MM.1S (cell line): ENCODE results near the gene NLGN4Y.
"Not testable (repeated sequence)": the region's sequence is repeated elsewhere in the genome, so short reads cannot be mapped to it uniquely, and the experiment has no call there.

Experiments used
- DNase-seq: peaks from one replicate; pipeline ENCODE4 v3.0.0-alpha.2; 2015
- H2AFZ ChIP-seq: fragments of 300-600 bp; sonication (generic); 2 replicates; pipeline ENCODE4 v1.6.0; 2016; ENCODE audit warnings: antibody characterized with exemption, low read length
- H3F3A ChIP-seq: fragments of 300-600 bp; sonication (generic); 2 replicates; pipeline ENCODE4 v1.6.1; 2016; ENCODE audit warnings: mild to moderate bottlenecking, antibody characterized with exemption, low read length, moderate library complexity, mixed read lengths; ENCODE audit not compliant: insufficient read depth
- H3K27ac ChIP-seq: fragments of 300-600 bp; sonication (generic); 2 replicates; pipeline ENCODE4 v1.5.1; 2016; ENCODE audit warnings: mild to moderate bottlenecking, low read length
- H3K27me3 ChIP-seq: fragments of 300-600 bp; sonication (generic); replicated peaks from 2 replicates; pipeline ENCODE4 v1.6.0; 2016; ENCODE audit warnings: low read length; ENCODE audit not compliant: insufficient read depth
- H3K36me3 ChIP-seq: fragments of 300-600 bp; sonication (generic); replicated peaks from 2 replicates; pipeline ENCODE4 v1.6.1; 2016; ENCODE audit warnings: mild to moderate bottlenecking, low read length, mixed read lengths; ENCODE audit not compliant: insufficient read depth
- H3K4me1 ChIP-seq: fragments of 300-600 bp; sonication (generic); 2 replicates; pipeline ENCODE4 v1.6.1; 2016; ENCODE audit warnings: low read length, mixed read lengths
- H3K4me2 ChIP-seq: fragments of 300-600 bp; sonication (generic); 2 replicates; pipeline ENCODE4 v1.6.0; 2016; ENCODE audit warnings: low read depth, low read length
- H3K4me3 ChIP-seq: fragments of 300-600 bp; sonication (generic); 2 replicates; pipeline ENCODE4 v1.5.1; 2016; ENCODE audit warnings: low read length, mixed read lengths
- H3K79me2 ChIP-seq: fragments of 300-600 bp; sonication (generic); 2 replicates; pipeline ENCODE4 v1.6.1; 2016; ENCODE audit warnings: mixed run types, low read length, mixed read lengths
- H3K9ac ChIP-seq: fragments of 300-600 bp; sonication (generic); 2 replicates; pipeline ENCODE4 v1.6.1; 2016; ENCODE audit warnings: low read length, mixed read lengths
- H3K9me2 ChIP-seq: fragments of 300-600 bp; sonication (generic); replicated peaks from 2 replicates; pipeline ENCODE4 v1.6.1; 2016; ENCODE audit warnings: mild to moderate bottlenecking, low read length, mixed read lengths; ENCODE audit not compliant: insufficient read depth
- H3K9me3 ChIP-seq: fragments of 300-600 bp; sonication (generic); replicated peaks from 2 replicates; pipeline ENCODE4 v1.6.1; 2016; ENCODE audit warnings: mild to moderate bottlenecking, low read length, mixed read lengths; ENCODE audit not compliant: insufficient read depth
- H4K20me1 ChIP-seq: fragments of 300-600 bp; sonication (generic); 2 replicates; pipeline ENCODE4 v1.6.1; 2016; ENCODE audit warnings: mild to moderate bottlenecking, low read length, moderate library complexity, mixed read lengths; ENCODE audit not compliant: insufficient read depth
- EZH2 ChIP-seq: fragments of 300-600 bp; sonication (generic); optimal IDR thresholded peaks from 2 replicates; pipeline ENCODE3; 2017; ENCODE audit warnings: low read depth, mild to moderate bottlenecking, antibody characterized with exemption, low read length, mixed read lengths
- EZH2phosphoT487 ChIP-seq: fragments of 300-600 bp; sonication (generic); IDR thresholded peaks from 2 replicates; pipeline ENCODE4 v1.6.1; 2018; ENCODE audit warnings: antibody characterized with exemption, low read length
- TF ChIP-seq, protein P1 (sequence below): fragments of 300-600 bp; sonication (generic); IDR thresholded peaks from 2 replicates; pipeline ENCODE4 v1.5.1; 2016; ENCODE audit warnings: antibody characterized with exemption, low read length, mixed read lengths

The NLGN4Y gene

DNA sequence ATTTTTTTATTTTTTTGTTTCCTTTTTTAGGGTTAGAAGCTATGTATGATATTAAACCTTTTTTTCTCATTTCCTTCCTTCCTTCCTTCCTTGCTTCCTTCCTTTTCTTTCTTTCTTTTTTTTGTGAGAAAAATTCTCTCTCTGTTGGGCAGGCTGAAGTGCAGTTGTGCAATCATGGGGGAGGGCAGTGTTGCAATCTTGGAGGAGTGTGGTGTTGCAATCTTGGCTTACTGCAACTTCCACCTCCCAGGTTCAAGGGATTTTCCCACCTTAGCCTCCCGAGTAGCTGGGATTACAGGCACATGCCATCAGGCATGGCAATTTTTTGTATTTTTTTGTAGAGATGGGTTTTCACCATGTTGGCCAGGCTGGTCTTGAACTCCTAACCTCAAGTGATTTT is 326.4 kb downstream of the NLGN4Y start:
- Histone ChIP-seq H3K79me2 (no peaks in the 10 kb centered on the region), H2AFZ (no peak overlapping the region), H3K27ac (no peak overlapping the region), H3K36me3 (no peaks in the 10 kb centered on the region), H4K20me1 (no peaks in the 10 kb centered on the region), H3K4me3 (no peak overlapping the region), H3K4me2 (no peak overlapping the region), H3K9ac (no peak overlapping the region), H3K27me3 (no peaks in the 10 kb centered on the region), H3F3A (no peaks in the 10 kb centered on the region), H3K4me1 (no peaks in the 10 kb centered on the region), H3K9me2 (no peaks in the 10 kb centered on the region), H3K9me3 (no peaks in the 10 kb centered on the region)
- TF ChIP-seq EZH2: no peak
- no peak for TF ChIP-seq EZH2phosphoT487
- TF ChIP-seq, protein P1, sequence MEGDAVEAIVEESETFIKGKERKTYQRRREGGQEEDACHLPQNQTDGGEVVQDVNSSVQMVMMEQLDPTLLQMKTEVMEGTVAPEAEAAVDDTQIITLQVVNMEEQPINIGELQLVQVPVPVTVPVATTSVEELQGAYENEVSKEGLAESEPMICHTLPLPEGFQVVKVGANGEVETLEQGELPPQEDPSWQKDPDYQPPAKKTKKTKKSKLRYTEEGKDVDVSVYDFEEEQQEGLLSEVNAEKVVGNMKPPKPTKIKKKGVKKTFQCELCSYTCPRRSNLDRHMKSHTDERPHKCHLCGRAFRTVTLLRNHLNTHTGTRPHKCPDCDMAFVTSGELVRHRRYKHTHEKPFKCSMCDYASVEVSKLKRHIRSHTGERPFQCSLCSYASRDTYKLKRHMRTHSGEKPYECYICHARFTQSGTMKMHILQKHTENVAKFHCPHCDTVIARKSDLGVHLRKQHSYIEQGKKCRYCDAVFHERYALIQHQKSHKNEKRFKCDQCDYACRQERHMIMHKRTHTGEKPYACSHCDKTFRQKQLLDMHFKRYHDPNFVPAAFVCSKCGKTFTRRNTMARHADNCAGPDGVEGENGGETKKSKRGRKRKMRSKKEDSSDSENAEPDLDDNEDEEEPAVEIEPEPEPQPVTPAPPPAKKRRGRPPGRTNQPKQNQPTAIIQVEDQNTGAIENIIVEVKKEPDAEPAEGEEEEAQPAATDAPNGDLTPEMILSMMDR: no peak
- DNase-seq: no peak

DNA sequence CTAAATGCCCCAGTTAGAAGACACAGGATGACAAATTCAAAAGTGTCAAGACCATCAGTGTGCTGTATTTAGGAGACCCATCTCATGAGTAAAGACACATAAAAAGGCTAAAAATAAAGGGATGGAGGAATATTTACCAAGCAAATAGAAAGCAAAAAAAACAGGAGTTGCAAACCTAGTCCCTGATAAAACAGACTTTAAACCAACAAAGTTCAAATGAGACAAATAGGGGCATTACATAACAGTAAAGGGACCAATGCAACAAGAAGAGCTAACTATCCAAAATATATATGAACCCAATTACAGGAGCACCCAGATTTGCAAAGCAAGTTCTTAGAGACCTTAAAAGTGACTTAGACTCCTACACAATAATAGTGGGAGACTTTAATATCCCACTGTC is 336.1 kb downstream of the NLGN4Y start:
- Histone ChIP-seq H3F3A (no peaks in the 10 kb centered on the region), H3K4me2 (no peak overlapping the region), H3K9me2 (no peaks in the 10 kb centered on the region), H3K9me3 (no peaks in the 10 kb centered on the region), H3K4me3 (no peak overlapping the region), H3K4me1 (no peaks in the 10 kb centered on the region), H3K27ac (no peak overlapping the region), H3K36me3 (no peaks in the 10 kb centered on the region), H4K20me1 (no peaks in the 10 kb centered on the region), H3K9ac (no peak overlapping the region), H3K27me3 (no peaks in the 10 kb centered on the region), H3K79me2 (no peaks in the 10 kb centered on the region), H2AFZ (no peak overlapping the region)
- TF ChIP-seq EZH2phosphoT487: no peak
- no peak for DNase-seq

DNA sequence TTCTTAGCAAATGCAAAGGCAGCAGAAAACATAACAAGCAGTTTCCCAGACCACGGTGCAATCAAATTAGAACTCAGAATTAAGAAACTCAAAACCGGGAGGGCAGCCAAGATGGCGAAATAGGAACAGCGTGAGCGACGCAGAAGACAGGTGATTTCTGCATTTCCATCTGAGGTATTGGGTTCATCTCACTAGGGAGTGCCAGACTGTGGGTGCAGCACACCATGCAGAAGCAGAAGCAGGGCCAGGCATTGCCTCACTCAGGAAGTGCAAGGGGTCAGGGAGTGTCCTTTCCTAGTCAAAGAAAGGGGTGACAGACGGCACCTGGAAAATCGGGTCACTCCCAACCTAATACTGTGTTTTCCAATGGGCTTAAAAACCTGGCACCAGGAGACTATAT is 336.7 kb downstream of the NLGN4Y start:
- H3K9ac ChIP-seq: not testable (repeated sequence)

DNA sequence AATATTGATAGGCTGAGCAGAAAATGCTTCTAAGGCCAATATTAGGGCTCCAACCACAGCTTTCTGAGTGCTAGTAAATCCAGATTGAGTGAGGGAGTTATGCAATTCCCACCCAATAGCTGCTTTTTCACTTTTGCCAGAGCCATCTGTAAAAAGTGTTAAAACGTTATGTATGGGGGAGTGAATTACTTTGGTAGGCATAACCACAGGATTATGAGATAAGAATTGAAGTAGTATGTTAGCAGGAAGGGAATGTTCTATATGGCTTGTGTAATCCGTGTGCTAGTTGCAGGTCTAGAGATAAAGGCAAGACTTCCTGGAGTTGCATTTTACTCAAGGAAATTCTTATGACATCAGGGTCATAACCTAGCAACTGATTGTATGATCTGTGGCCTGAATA is 347.6 kb downstream of the NLGN4Y start:
- Histone ChIP-seq H3K9me3 (no peaks in the 10 kb centered on the region), H3F3A (no peaks in the 10 kb centered on the region), H3K4me3 (no peak overlapping the region), H3K4me2 (no peak overlapping the region), H3K27me3 (no peaks in the 10 kb centered on the region), H3K9ac (no peak overlapping the region), H3K4me1 (no peaks in the 10 kb centered on the region), H3K9me2 (no peaks in the 10 kb centered on the region), H3K36me3 (no peaks in the 10 kb centered on the region), H2AFZ (no peak overlapping the region), H3K27ac (no peak overlapping the region), H4K20me1 (no peaks in the 10 kb centered on the region), H3K79me2 (no peaks in the 10 kb centered on the region)
- no peak for TF ChIP-seq EZH2
- no peak for TF ChIP-seq EZH2phosphoT487
- TF ChIP-seq, protein P1: no peak
- DNase-seq: no peak

More for the DNA sequence above, 336.7 kb downstream of the NLGN4Y start:
- not testable (repeated sequence) for H3K4me3 ChIP-seq, H3K27ac ChIP-seq, H3K27me3 ChIP-seq, H2AFZ ChIP-seq, H3K9me3 ChIP-seq, DNase-seq, H4K20me1 ChIP-seq, H3K9me2 ChIP-seq, H3K36me3 ChIP-seq, H3F3A ChIP-seq, H3K4me1 ChIP-seq, H3K79me2 ChIP-seq, H3K4me2 ChIP-seq
